Esophagus squamous epithelium (tissue), 5 donors: ENCODE measurements around the gene LYPD4. TPM values are rescaled to one million over a fixed set of nuclear protein-coding genes. Genes with fewer than 3 reads are reported as not detected.

ENCODE experiments used
- DNase-seq: peaks from one replicate; lab custom pipeline; 2025; lab: John Stamatoyannopoulos, UW
- H3K27ac ChIP-seq, 4 donors: fragments of 200-600 bp; sonication (generic); one replicate each; pipeline ENCODE4 v1.5.1; 2016 to 2019; ENCODE audit warnings: mild to moderate bottlenecking in 1 of 4
- H3K27me3 ChIP-seq, 4 donors: fragments of 200-600 bp; sonication (generic); 1 replicate in 3 of 4; 2 replicates in 1 of 4; pipeline versions ENCODE4 v1.5.1 to v1.6.0; 2017 to 2021; ENCODE audit warnings: antibody characterized with exemption in 1 of 4
- H3K36me3 ChIP-seq, 3 donors: fragments of 200-600 bp; sonication (generic); one replicate each; pipeline ENCODE4 v1.5.1; 2016 to 2019
- H3K4me1 ChIP-seq, 3 donors: fragments of 200-600 bp; sonication (generic); one replicate each; pipeline ENCODE4 v1.5.1; 2017 to 2019
- H3K4me3 ChIP-seq, 4 donors: fragments of 200-600 bp; sonication (generic); 1 replicate in 3 of 4; 2 replicates in 1 of 4; pipeline ENCODE4 v1.5.1; 2016 to 2019; ENCODE audit warnings: mild to moderate bottlenecking in 2 of 4, moderate library complexity in 1 of 4
- H3K9me3 ChIP-seq, 3 donors: fragments of 200-600 bp; sonication (generic); one replicate each; pipeline ENCODE4 v1.5.1; 2016 to 2019
- POLR2A ChIP-seq, 4 donors: fragments of 450-650 bp; IDR thresholded peaks; one replicate each; pipeline ENCODE4 v1.6.1; 2017; ENCODE audit warnings: antibody characterized with exemption in 4 of 4, mild to moderate bottlenecking in 4 of 4, moderate library complexity in 3 of 4
- WGBS, 2 donors: methylation state at CpG; one replicate each; pipeline ENCODE4 v1.1.5; 2018; 5-methylcytosine and 5-hydroxymethylcytosine counted together
- intact Hi-C: fragments of 100-400 bp; cut with DNase I; formaldehyde crosslinking; loops from one replicate; pipeline ENCODE4 v1.15.0; 2022
- total RNA-seq, 4 donors: library from RNA; depleted of rRNA; stranded (reverse); fragments of >200 nt; gene quantifications; one replicate each; pipeline ENCODE4 v1.1.0, GENCODE V29; 2016
- TF ChIP-seq, protein P1 (sequence below), 6 experiments: fragments of 450-650 bp in 4 of 6; fragments of 200-600 bp in 2 of 6; sonication (generic) in 2 of 6; IDR thresholded peaks; one replicate each; pipeline ENCODE4 v1.5.1; 2016 to 2019; ENCODE audit warnings: antibody characterized with exemption in 6 of 6, mild to moderate bottlenecking in 4 of 6, moderate library complexity in 4 of 6
- donor health status: DM: yes; HTN: yes; CAD: no.

Gene LYPD4
- total RNA-seq, 4 donors from 2014 or later: not detected

DNA sequence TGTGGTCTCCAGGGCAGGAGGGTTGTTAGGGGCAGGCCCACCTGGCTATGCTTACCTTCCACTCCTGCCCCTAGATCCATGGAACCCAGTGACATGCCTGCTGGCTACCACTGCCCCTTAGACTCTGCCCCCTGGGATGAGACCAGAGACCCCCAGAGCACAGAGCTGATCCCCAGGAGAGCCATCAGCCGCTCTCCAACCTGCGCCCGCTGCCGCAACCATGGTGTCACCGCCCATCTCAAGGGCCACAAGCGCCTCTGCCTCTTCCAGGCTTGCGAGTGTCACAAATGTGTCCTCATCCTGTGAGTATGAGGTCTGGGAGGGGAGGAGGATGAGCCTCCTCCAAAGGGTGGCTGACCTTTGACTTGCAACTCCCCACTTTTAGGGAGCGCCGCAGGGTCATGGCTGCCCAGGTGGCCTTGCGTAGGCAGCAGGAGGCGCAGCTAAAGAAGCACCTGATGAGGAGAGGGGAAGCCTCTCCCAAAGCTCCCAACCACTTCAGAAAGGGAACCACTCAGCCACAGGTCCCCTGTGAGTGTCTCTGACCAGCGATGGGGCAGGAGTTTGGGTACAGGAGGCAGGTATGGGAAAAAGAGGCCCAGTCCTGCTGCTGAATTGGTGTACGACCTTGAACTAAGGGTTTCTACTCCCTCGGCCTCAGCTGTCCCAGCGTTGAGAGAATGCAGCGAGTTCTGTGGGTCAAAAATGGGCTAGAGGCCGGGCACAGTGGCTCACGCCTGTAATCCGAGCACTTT lies 3.0 kb upstream of the LYPD4 start:
- no peak for DNase-seq
- 82 to 88% methylated on average over 7 to 18 of the region's 19 CpGs for WGBS, 2 donors
- Histone ChIP-seq H3K36me3 (no peaks in the 10 kb centered on the region), H3K27ac (no peak overlapping the region), H3K27me3 (peaks cover 0 to 43% (median 0%) of the 10 kb centered on the region in 4 donors), H3K9me3 (no peaks in the 10 kb centered on the region), H3K4me1 (no peaks in the 10 kb centered on the region), H3K4me3 (no peak overlapping the region)
- TF ChIP-seq, protein P1, sequence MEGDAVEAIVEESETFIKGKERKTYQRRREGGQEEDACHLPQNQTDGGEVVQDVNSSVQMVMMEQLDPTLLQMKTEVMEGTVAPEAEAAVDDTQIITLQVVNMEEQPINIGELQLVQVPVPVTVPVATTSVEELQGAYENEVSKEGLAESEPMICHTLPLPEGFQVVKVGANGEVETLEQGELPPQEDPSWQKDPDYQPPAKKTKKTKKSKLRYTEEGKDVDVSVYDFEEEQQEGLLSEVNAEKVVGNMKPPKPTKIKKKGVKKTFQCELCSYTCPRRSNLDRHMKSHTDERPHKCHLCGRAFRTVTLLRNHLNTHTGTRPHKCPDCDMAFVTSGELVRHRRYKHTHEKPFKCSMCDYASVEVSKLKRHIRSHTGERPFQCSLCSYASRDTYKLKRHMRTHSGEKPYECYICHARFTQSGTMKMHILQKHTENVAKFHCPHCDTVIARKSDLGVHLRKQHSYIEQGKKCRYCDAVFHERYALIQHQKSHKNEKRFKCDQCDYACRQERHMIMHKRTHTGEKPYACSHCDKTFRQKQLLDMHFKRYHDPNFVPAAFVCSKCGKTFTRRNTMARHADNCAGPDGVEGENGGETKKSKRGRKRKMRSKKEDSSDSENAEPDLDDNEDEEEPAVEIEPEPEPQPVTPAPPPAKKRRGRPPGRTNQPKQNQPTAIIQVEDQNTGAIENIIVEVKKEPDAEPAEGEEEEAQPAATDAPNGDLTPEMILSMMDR (IDR thresholded peaks at IDR 0.05): no peak
- TF ChIP-seq POLR2A (IDR thresholded peaks at IDR 0.05): no peak
- intact Hi-C loops: no loop called here

GRCh38 chr19:41845051-41845590 lies 638 bp upstream of the LYPD4 start:
- WGBS, 2 donors: 90% methylated on average over 8 to 11 of the region's 23 CpGs

GRCh38 chr19:41845001-41845050 lies 343 bp upstream of the LYPD4 start, which contains the start of gene DMRTC2:
Gene DMRTC2 (plus strand): TSS chr19:41845042. CDS start chr19:41847429, 2,387 bp downstream.
- no peak for DNase-seq
- Histone ChIP-seq H3K4me1 (no peaks in the 10 kb centered on the region), H3K27ac (no peak within 1 kb of the TSS), H3K27me3 (peaks cover 0 to 45% (median 0%) of the 10 kb centered on the region in 4 donors), H3K9me3 (no peaks in the 10 kb centered on the region), H3K4me3 (no peak within 1 kb of the TSS), H3K36me3 (no peaks in the 10 kb centered on the region)
- TF ChIP-seq POLR2A (IDR thresholded peaks at IDR 0.05): no peak
- TF ChIP-seq, protein P1 (IDR thresholded peaks at IDR 0.05): no peak
- 95 to 100% methylated on average over 3 of the region's 3 CpGs for WGBS, 2 donors
- intact Hi-C loops: no loop called here

More at GRCh38 chr19:41845051-41845590, 638 bp upstream of the LYPD4 start:
- H3K27ac ChIP-seq: no peak overlapping the region
- intact Hi-C loops: no loop called here
- TF ChIP-seq, protein P1 (IDR thresholded peaks at IDR 0.05): no peak
- no peak for TF ChIP-seq POLR2A (IDR thresholded peaks at IDR 0.05)
- peaks cover 0 to 44% (median 0%) of the 10 kb centered on the region in 4 donors for H3K27me3 ChIP-seq
- DNase-seq: no peak
- H3K36me3 ChIP-seq: no peaks in the 10 kb centered on the region
- H3K9me3 ChIP-seq: no peaks in the 10 kb centered on the region
- H3K4me1 ChIP-seq: no peaks in the 10 kb centered on the region
- no peak overlapping the region for H3K4me3 ChIP-seq

DNA sequence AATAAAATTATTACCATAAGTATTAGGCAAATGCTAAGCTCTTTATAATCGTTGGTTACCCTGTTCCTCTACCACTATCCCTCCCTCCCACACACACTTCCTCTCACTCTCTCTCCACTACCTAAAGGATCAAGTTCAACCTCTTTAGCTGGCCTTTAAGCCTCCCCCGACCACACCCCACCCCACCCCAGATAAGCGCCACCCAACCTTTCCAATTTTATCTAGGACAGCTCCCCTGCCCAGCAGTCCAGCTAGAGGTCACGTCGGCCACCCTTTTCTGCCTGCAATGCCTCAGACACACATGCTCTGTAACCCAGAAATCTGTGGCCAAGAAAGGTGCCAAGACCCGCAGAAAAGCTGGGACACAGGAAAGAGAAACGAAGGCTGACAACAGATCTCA lies 1.1 kb downstream of the LYPD4 start:
- TF ChIP-seq, protein P1 (IDR thresholded peaks at IDR 0.05): no peak
- TF ChIP-seq POLR2A (IDR thresholded peaks at IDR 0.05): no peak
- H3K36me3 ChIP-seq: no peaks in the 10 kb centered on the region
- H3K9me3 ChIP-seq: no peaks in the 10 kb centered on the region
- no peak overlapping the region for H3K27ac ChIP-seq
- WGBS, 2 donors: 48 to 68% methylated on average over 6 of the region's 7 CpGs
- H3K4me3 ChIP-seq: no peak overlapping the region
- intact Hi-C loops: no loop called here
- peaks cover 0 to 49% (median 0%) of the 10 kb centered on the region in 4 donors for H3K27me3 ChIP-seq
- H3K4me1 ChIP-seq: no peaks in the 10 kb centered on the region
- DNase-seq: no peak

GRCh38 chr19:41839211-41839610 lies 5.3 kb downstream of the LYPD4 start:
- intact Hi-C loops: no loop called here
- no peak for TF ChIP-seq POLR2A (IDR thresholded peaks at IDR 0.05)
- TF ChIP-seq, protein P1 (IDR thresholded peaks at IDR 0.05): no peak
- WGBS, 2 donors: 55 to 63% methylated on average over 1 to 2 of the region's 2 CpGs
- no peak for DNase-seq
- no peaks in the 10 kb centered on the region for H3K9me3 ChIP-seq
- no peaks in the 10 kb centered on the region for H3K4me1 ChIP-seq
- no peaks in the 10 kb centered on the region for H3K36me3 ChIP-seq
- H3K27ac ChIP-seq: no peak overlapping the region
- peaks cover 0 to 66% (median 0%) of the 10 kb centered on the region in 4 donors for H3K27me3 ChIP-seq
- no peak overlapping the region for H3K4me3 ChIP-seq
